B cell (primary cell): ENCODE measurements around the gene GLI3. TPM values are rescaled to one million over a fixed set of nuclear protein-coding genes. Genes with fewer than 3 reads are reported as not detected.

ENCODE experiments used
- ATAC-seq: fragments of 200-7000 bp; cut with Tn5 transposase; one replicate; pipeline ENCODE4 v1.10.0; 2021; ENCODE audit warnings: low read depth, mild to moderate bottlenecking, moderate number of reproducible peaks, moderate library complexity
- CTCF ChIA-PET: fragments of 350-600 bp; sonication (Branson Sonifier 250); formaldehyde crosslinking; loops from one replicate; lab custom pipeline; 2021; ENCODE audit warnings: antibody characterized with exemption, inconsistent platforms; lab: Charles Lee
- POLR2A ChIA-PET: fragments of 350-600 bp; sonication (Branson Sonifier 250); formaldehyde crosslinking; loops from one replicate; lab custom pipeline; 2021; ENCODE audit warnings: antibody characterized with exemption; lab: Charles Lee
- DNase-seq: peaks from one replicate; pipeline ENCODE4 v3.0.0; 2013
- H2AFZ ChIP-seq: 2 replicates; pipeline ENCODE4 v1.6.1; 2012; ENCODE audit warnings: mild to moderate bottlenecking, low read depth, low read length; ENCODE audit not compliant: insufficient read depth, poor library complexity, severe bottlenecking
- H3K27ac ChIP-seq, 2 donors: 1 replicate in 1 of 2; 2 replicates in 1 of 2; pipeline ENCODE4 v1.5.1; 2012 to 2013; ENCODE audit warnings: low read length in 2 of 2, mild to moderate bottlenecking in 2 of 2, moderate library complexity in 1 of 2
- H3K27me3 ChIP-seq, 4 experiments: fragments of 200-600 bp in 1 of 4; sonication (generic) in 1 of 4; replicated peaks in 1 of 4; 1 replicate in 2 of 4; 2 replicates in 2 of 4; pipeline versions ENCODE4 v1.6.1 to v1.7.0; 2013 to 2016; ENCODE audit warnings: low read length in 3 of 4, mild to moderate bottlenecking in 2 of 4, mixed read lengths in 1 of 4, moderate library complexity in 1 of 4; ENCODE audit not compliant: insufficient read depth in 4 of 4, control insufficient read depth in 3 of 4; ENCODE audit errors: control extremely low read depth in 1 of 4
- H3K36me3 ChIP-seq, 2 experiments: replicated peaks in 1 of 2; 1 replicate in 1 of 2; 2 replicates in 1 of 2; pipeline versions ENCODE4 v1.6.1 to v1.7.1; 2013; ENCODE audit warnings: low read length in 1 of 2; ENCODE audit not compliant: insufficient read depth in 2 of 2, control insufficient read depth in 1 of 2; ENCODE audit errors: control extremely low read depth in 1 of 2, extremely low read depth in 1 of 2
- H3K4me1 ChIP-seq, 2 donors: fragments of 200-600 bp in 1 of 2; sonication (generic) in 1 of 2; 1 replicate in 1 of 2; 2 replicates in 1 of 2; pipeline versions ENCODE4 v1.5.1 to v1.6.1; 2013 to 2017; ENCODE audit warnings: low read length in 2 of 2; ENCODE audit not compliant: control insufficient read depth in 2 of 2, insufficient read depth in 2 of 2
- H3K4me2 ChIP-seq: replicated peaks from 2 replicates; pipeline ENCODE3; 2012; ENCODE audit warnings: mild to moderate bottlenecking, low read depth, low read length; ENCODE audit not compliant: poor library complexity, severe bottlenecking
- H3K4me3 ChIP-seq, 5 experiments: fragments of 200-600 bp in 1 of 5; sonication (generic) in 1 of 5; 1 replicate in 3 of 5; 2 replicates in 2 of 5; pipeline versions ENCODE4 v1.5.1 to v1.7.0; 2011 to 2016; ENCODE audit warnings: low read length in 4 of 5, mild to moderate bottlenecking in 4 of 5, low read depth in 2 of 5, control low read depth in 1 of 5, moderate library complexity in 1 of 5; ENCODE audit not compliant: insufficient read depth in 1 of 5; ENCODE audit errors: control extremely low read depth in 1 of 5, extremely low read depth in 1 of 5
- H3K79me2 ChIP-seq: fragments of 200-600 bp; sonication (generic); one replicate; pipeline ENCODE4 v1.6.0; 2016; ENCODE audit warnings: low read length; ENCODE audit not compliant: control insufficient read depth, insufficient read depth
- H3K9ac ChIP-seq: fragments of 200-600 bp; sonication (generic); 2 replicates; pipeline ENCODE4 v1.6.1; 2017; ENCODE audit warnings: mild to moderate bottlenecking, low read length, moderate library complexity
- H3K9me3 ChIP-seq, 3 donors: one replicate each; pipeline versions ENCODE4 v1.6.1 to v1.7.1; 2013; ENCODE audit warnings: low read length in 2 of 3; ENCODE audit not compliant: control insufficient read depth in 2 of 3, insufficient read depth in 1 of 3; ENCODE audit errors: control extremely low read depth in 1 of 3
- H4K20me1 ChIP-seq: 2 replicates; pipeline ENCODE4 v1.6.0; 2012; ENCODE audit warnings: mild to moderate bottlenecking, low read length; ENCODE audit not compliant: insufficient read depth, control insufficient read depth, poor library complexity, severe bottlenecking
- H3K27ac Mint-ChIP-seq: one replicate; pipeline ENCODE4 v1.8.0; 2021; ENCODE audit warnings: mixed read lengths
- H3K27me3 Mint-ChIP-seq: one replicate; pipeline ENCODE4 v1.8.0; 2021; ENCODE audit warnings: mixed read lengths
- H3K4me1 Mint-ChIP-seq: one replicate; pipeline ENCODE4 v1.8.0; 2021; ENCODE audit warnings: mixed read lengths
- H3K4me3 Mint-ChIP-seq: one replicate; pipeline ENCODE4 v1.8.0; 2021; ENCODE audit warnings: mixed read lengths
- H3K9me3 Mint-ChIP-seq: one replicate; pipeline ENCODE4 v1.8.0; 2022; ENCODE audit warnings: mixed read lengths; ENCODE audit not compliant: insufficient read depth
- EZH2 ChIP-seq: IDR thresholded peaks from 2 replicates; pipeline ENCODE4 v1.6.1; 2012; ENCODE audit warnings: borderline replicate concordance, low read depth, mild to moderate bottlenecking, moderate library complexity, low read length; ENCODE audit not compliant: insufficient read depth, poor library complexity, severe bottlenecking
- WGBS: methylation state at CpG from one replicate; pipeline ENCODE4 v1.1.5; 2013; ENCODE audit warnings: missing lambda C conversion rate; ENCODE audit not compliant: insufficient coverage; 5-methylcytosine and 5-hydroxymethylcytosine counted together
- intact Hi-C: fragments of 100-400 bp; cut with micrococcal nuclease; formaldehyde crosslinking; loops from one replicate; pipeline ENCODE4 v1.10.0; 2022
- polyA plus RNA-seq: library from polyadenylated mRNA; depleted of rRNA; stranded (reverse); fragments of >200 nt; gene quantifications from 2 replicates; pipeline ENCODE4 v1.2.3, GENCODE V29; 2012
- total RNA-seq, 2 donors: library from RNA; stranded (reverse); fragments of 120-200 nt in 1 of 2; gene quantifications; 1 replicate in 1 of 2; 2 replicates in 1 of 2; pipeline versions ENCODE4 v1.2.3 to v1.2.4, GENCODE V29; 2013 to 2022
- TF ChIP-seq, protein P1 (sequence below): fragments of 200-600 bp; IDR thresholded peaks from one replicate; pipeline ENCODE4 v1.8.0; 2022; ENCODE audit warnings: antibody characterized with exemption, mild to moderate bottlenecking

GLI3 gene
- total and polyA plus RNA-seq, 2 donors (not counting 1 experiment from before 2014, with no cell fraction given): not detected

DNA sequence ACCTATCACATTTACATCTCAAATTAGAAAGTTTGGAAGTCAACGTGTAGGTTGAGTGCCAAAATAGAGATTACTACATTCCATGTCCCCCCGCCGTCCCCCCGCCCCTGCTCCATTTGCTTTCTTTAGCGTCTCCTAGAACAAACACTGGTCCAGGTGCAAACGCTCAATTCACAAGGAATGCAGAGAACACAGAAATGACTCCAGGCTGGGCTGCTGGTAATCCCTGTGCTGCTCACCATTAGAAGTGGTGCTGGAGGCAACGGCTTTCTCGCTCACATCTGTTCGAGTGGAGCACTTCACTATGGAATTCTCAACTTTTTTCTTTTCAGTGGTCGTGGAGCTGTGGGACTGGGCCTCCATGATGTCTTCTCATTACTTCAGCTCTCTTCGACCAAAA lies 14.1 kb downstream of the GLI3 start:
- peaks cover 0 to 8% (median 5%) of the 10 kb centered on the region in 4 experiments for H3K27me3 ChIP-seq
- H3K9me3 ChIP-seq: no peaks in the 10 kb centered on the region
- WGBS: 92% methylated on average over 10 of the region's 11 CpGs
- no peaks in the 10 kb centered on the region for H3K79me2 ChIP-seq
- POLR2A ChIA-PET: no interaction called here
- peaks cover 6% of the 10 kb centered on the region for H3K4me1 Mint-ChIP-seq
- no peak overlapping the region for H3K4me2 ChIP-seq
- H3K9me3 Mint-ChIP-seq: no peaks in the 10 kb centered on the region
- no peak overlapping the region for H3K9ac ChIP-seq
- H3K27me3 Mint-ChIP-seq: peaks cover 35% of the 10 kb centered on the region
- H4K20me1 ChIP-seq: no peaks in the 10 kb centered on the region
- CTCF ChIA-PET: no interaction called here
- no peak overlapping the region for H3K4me3 Mint-ChIP-seq
- H3K4me3 ChIP-seq: no peak overlapping the region
- H3K4me1 ChIP-seq: no peaks in the 10 kb centered on the region
- TF ChIP-seq, protein P1, sequence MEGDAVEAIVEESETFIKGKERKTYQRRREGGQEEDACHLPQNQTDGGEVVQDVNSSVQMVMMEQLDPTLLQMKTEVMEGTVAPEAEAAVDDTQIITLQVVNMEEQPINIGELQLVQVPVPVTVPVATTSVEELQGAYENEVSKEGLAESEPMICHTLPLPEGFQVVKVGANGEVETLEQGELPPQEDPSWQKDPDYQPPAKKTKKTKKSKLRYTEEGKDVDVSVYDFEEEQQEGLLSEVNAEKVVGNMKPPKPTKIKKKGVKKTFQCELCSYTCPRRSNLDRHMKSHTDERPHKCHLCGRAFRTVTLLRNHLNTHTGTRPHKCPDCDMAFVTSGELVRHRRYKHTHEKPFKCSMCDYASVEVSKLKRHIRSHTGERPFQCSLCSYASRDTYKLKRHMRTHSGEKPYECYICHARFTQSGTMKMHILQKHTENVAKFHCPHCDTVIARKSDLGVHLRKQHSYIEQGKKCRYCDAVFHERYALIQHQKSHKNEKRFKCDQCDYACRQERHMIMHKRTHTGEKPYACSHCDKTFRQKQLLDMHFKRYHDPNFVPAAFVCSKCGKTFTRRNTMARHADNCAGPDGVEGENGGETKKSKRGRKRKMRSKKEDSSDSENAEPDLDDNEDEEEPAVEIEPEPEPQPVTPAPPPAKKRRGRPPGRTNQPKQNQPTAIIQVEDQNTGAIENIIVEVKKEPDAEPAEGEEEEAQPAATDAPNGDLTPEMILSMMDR: no peak
- no peak for TF ChIP-seq EZH2
- intact Hi-C loops: no loop called here
- H2AFZ ChIP-seq: no peak overlapping the region
- H3K27ac ChIP-seq: no peak overlapping the region
- H3K36me3 ChIP-seq: no peaks in the 10 kb centered on the region
- DNase-seq: no peak
- no peak for ATAC-seq
- no peak overlapping the region for H3K27ac Mint-ChIP-seq

DNA sequence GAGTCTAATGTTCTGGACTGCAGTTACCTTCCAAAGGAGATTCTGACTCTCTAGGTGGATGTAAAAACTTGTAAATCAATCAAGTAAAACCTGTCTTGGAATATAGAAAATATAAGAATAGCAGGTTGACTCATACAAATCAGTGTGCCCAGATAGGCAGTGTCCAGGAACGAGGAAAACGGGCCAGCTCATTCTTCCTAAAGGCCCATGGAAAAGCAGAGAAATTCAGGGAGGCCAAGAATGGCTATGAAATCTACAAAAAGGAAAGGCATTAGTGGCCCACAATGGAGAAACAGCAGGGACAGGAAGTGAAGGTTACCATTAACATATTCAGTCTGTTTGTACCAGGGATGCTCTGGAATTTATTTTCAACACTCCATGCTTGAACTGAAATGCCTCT lies 14.9 kb downstream of the GLI3 start:
- CTCF ChIA-PET: no interaction called here
- H3K4me1 ChIP-seq: no peaks in the 10 kb centered on the region
- intact Hi-C loops: no loop called here

More for the DNA sequence above, 14.9 kb downstream of the GLI3 start:
- 81% methylated on average over 2 of the region's 2 CpGs for WGBS
- Histone ChIP-seq H3K79me2 (no peaks in the 10 kb centered on the region), H3K4me2 (no peak overlapping the region), H4K20me1 (no peaks in the 10 kb centered on the region), H3K27ac (no peak overlapping the region), H3K9ac (no peak overlapping the region), H2AFZ (no peak overlapping the region), H3K27me3 (peaks cover 0 to 2% (median 0%) of the 10 kb centered on the region in 4 experiments), H3K9me3 (no peaks in the 10 kb centered on the region), H3K4me3 (no peak overlapping the region), H3K36me3 (no peaks in the 10 kb centered on the region)
- DNase-seq: no peak
- ATAC-seq: no peak
- Mint-ChIP-seq H3K27ac (no peak overlapping the region), H3K4me3 (no peak overlapping the region), H3K27me3 (peaks cover 27% of the 10 kb centered on the region), H3K4me1 (no peaks in the 10 kb centered on the region), H3K9me3 (no peaks in the 10 kb centered on the region)
- TF ChIP-seq, protein P1: no peak
- no peak for TF ChIP-seq EZH2
- POLR2A ChIA-PET: no interaction called here
